IMR-90 (cell line): Measurements from ENCODE around the gene EIF2S2. TPM values are rescaled to one million over a fixed set of nuclear protein-coding genes. Genes with fewer than 3 reads are reported as not detected.
A peak's percentile ranks its signal among the peaks of the same experiment; 100 is the strongest.

Experiments
- ATAC-seq: fragments of 200-7000 bp; cut with Tn5 transposase; 2 replicates; pipeline ENCODE4 v1.9.1; 2020; ENCODE audit warnings: low read depth, mild to moderate bottlenecking, moderate library complexity
- BruUV-seq: library from RNA; stranded (reverse); fragments of 400-500 nt; replicated peaks from 2 replicates; lab custom pipeline; 2021; lab: Mats Ljungman, UMichigan
- CTCF ChIA-PET: fragments of 300-600 bp; formaldehyde crosslinking; extraction: SDS; loops from one replicate; lab custom pipeline; 2021; ENCODE audit warnings: antibody characterized with exemption; lab: Yijun Ruan, JAX
- POLR2A ChIA-PET: fragments of 300-600 bp; sonication (Branson Sonifier 250); formaldehyde crosslinking; loops from one replicate; lab custom pipeline; 2022; ENCODE audit warnings: antibody characterized with exemption; ENCODE audit not compliant: unreplicated experiment; lab: Charles Lee
- DNase-seq: peaks from one replicate; pipeline ENCODE4 v3.0.0; 2013
- H2AFZ ChIP-seq: replicated peaks from 2 replicates; pipeline ENCODE3; 2013; ENCODE audit warnings: low read length, mild to moderate bottlenecking; ENCODE audit not compliant: poor library complexity
- H2AK5ac ChIP-seq: 2 replicates; pipeline ENCODE4 v1.6.1; 2013; ENCODE audit warnings: low read depth, low read length, inconsistent platforms
- H2AK9ac ChIP-seq: replicated peaks from 2 replicates; pipeline ENCODE3; 2013; ENCODE audit warnings: mild to moderate bottlenecking, low read depth, low read length, moderate library complexity; ENCODE audit not compliant: poor library complexity
- H2BK120ac ChIP-seq: 2 replicates; pipeline ENCODE4 v1.6.1; 2013; ENCODE audit warnings: low read depth, low read length, inconsistent platforms
- H2BK15ac ChIP-seq: 3 replicates; pipeline ENCODE4 v1.6.1; 2013; ENCODE audit warnings: low read depth, low read length, inconsistent platforms
- H2BK20ac ChIP-seq: 2 replicates; pipeline ENCODE4 v1.6.1; 2013; ENCODE audit warnings: low read depth, mild to moderate bottlenecking, inconsistent platforms, low read length, moderate library complexity
- H2BK5ac ChIP-seq: 2 replicates; pipeline ENCODE4 v1.6.1; 2013; ENCODE audit warnings: mild to moderate bottlenecking, low read depth, low read length, inconsistent platforms; ENCODE audit not compliant: poor library complexity, severe bottlenecking
- H3K14ac ChIP-seq: replicated peaks from 2 replicates; pipeline ENCODE4 v1.6.1; 2013; ENCODE audit warnings: low read depth, low read length, inconsistent platforms
- H3K18ac ChIP-seq: 2 replicates; pipeline ENCODE4 v1.6.1; 2013; ENCODE audit warnings: low read depth, low read length, control low read depth
- H3K23ac ChIP-seq: 2 replicates; pipeline ENCODE4 v1.6.1; 2013; ENCODE audit warnings: low read depth, low read length, inconsistent platforms
- H3K27ac ChIP-seq: 2 replicates; pipeline ENCODE4 v1.5.1; 2013; ENCODE audit warnings: mild to moderate bottlenecking, control low read depth, low read length; ENCODE audit not compliant: insufficient read depth
- H3K27me3 ChIP-seq: 2 replicates; pipeline ENCODE4 v1.6.1; 2013; ENCODE audit warnings: low read length; ENCODE audit not compliant: control insufficient read depth, insufficient read depth
- H3K36me3 ChIP-seq: 2 replicates; pipeline ENCODE4 v1.6.1; 2013; ENCODE audit warnings: low read length, mixed read lengths; ENCODE audit not compliant: control insufficient read depth, insufficient read depth
- H3K4ac ChIP-seq: 2 replicates; pipeline ENCODE4 v1.6.1; 2013; ENCODE audit warnings: low read depth, low read length, inconsistent platforms
- H3K4me1 ChIP-seq: 2 replicates; pipeline ENCODE4 v1.6.1; 2013; ENCODE audit warnings: low read length, mixed read lengths; ENCODE audit not compliant: control insufficient read depth, insufficient read depth
- H3K4me2 ChIP-seq: 2 replicates; pipeline ENCODE4 v1.6.1; 2013; ENCODE audit warnings: low read depth, mild to moderate bottlenecking, control low read depth, low read length, moderate library complexity
- H3K4me3 ChIP-seq: 2 replicates; pipeline ENCODE4 v1.5.1; 2013; ENCODE audit warnings: low read depth, mild to moderate bottlenecking, control low read depth, low read length, moderate library complexity; ENCODE audit not compliant: insufficient read depth
- H3K56ac ChIP-seq: 2 replicates; pipeline ENCODE4 v1.6.1; 2013; ENCODE audit warnings: low read length, inconsistent platforms; ENCODE audit not compliant: insufficient read depth; ENCODE audit errors: extremely low read depth
- H3K79me1 ChIP-seq, 2 experiments: 2 replicates each; pipeline ENCODE4 v1.6.1; 2013; ENCODE audit warnings: low read length in 2 of 2, inconsistent platforms in 1 of 2, low read depth in 1 of 2
- H3K9ac ChIP-seq: 2 replicates; pipeline ENCODE4 v1.6.1; 2013; ENCODE audit warnings: low read depth, low read length, control low read depth
- H3K9me1 ChIP-seq: 2 replicates; pipeline ENCODE4 v1.6.1; 2013; ENCODE audit warnings: low read length, inconsistent platforms; ENCODE audit not compliant: insufficient read depth
- H3K9me3 ChIP-seq: 2 replicates; pipeline ENCODE4 v1.6.1; 2013; ENCODE audit warnings: low read length; ENCODE audit not compliant: control insufficient read depth, insufficient read depth
- H4K20me1 ChIP-seq: 2 replicates; pipeline ENCODE4 v1.6.1; 2013; ENCODE audit warnings: low read length, inconsistent platforms; ENCODE audit not compliant: insufficient read depth
- H4K5ac ChIP-seq: 2 replicates; pipeline ENCODE4 v1.6.1; 2013; ENCODE audit warnings: mild to moderate bottlenecking, low read depth, low read length, control low read depth
- H4K8ac ChIP-seq, 2 experiments: 2 replicates each; pipeline ENCODE4 v1.6.1; 2013; ENCODE audit warnings: low read depth in 2 of 2, low read length in 2 of 2, control low read depth in 1 of 2, inconsistent platforms in 1 of 2
- H4K91ac ChIP-seq: 2 replicates; pipeline ENCODE4 v1.6.1; 2013; ENCODE audit warnings: low read depth, low read length, inconsistent platforms; ENCODE audit not compliant: insufficient read depth
- CEBPB ChIP-seq: IDR thresholded peaks from 2 replicates; pipeline ENCODE4 v1.6.1; 2012; ENCODE audit warnings: low read depth, low read length, improper control_type of control experiment
- FOS ChIP-seq: fragments of 150-350 bp; IDR thresholded peaks from 2 replicates; pipeline ENCODE4 v1.6.1; 2016; ENCODE audit warnings: low read depth, low read length
- WGBS, 2 experiments: methylation state at CpG; one replicate each; pipeline versions ENCODE4 v1.1.5 to v1.1.7; 2013; ENCODE audit warnings: missing lambda C conversion rate in 2 of 2; ENCODE audit not compliant: insufficient read length in 1 of 2; ENCODE audit errors: extremely low coverage in 2 of 2; 5-methylcytosine and 5-hydroxymethylcytosine counted together
- dilution Hi-C: fragments of 300-500 bp; cut with HindIII; formaldehyde crosslinking; loops from one replicate; pipeline ENCODE4 v1.14.3; 2018; ENCODE audit warnings: low sequenced_read_pairs; ENCODE audit not compliant: unreplicated experiment
- in situ Hi-C: fragments of 300-500 bp; cut with MboI; formaldehyde crosslinking; loops from 3 replicates; pipeline ENCODE4 v1.14.3; 2019; ENCODE audit warnings: low sequenced_read_pairs, inconsistent platforms, mixed read lengths
- intact Hi-C: fragments of 100-400 bp; cut with micrococcal nuclease; formaldehyde crosslinking; loops from 2 replicates; pipeline ENCODE4 v1.10.0; 2022
- polyA plus RNA-seq, 3 experiments: library from polyadenylated mRNA; depleted of rRNA; stranded (reverse); fragments of >200 nt; gene quantifications; 2 replicates each; pipeline ENCODE4 v1.2.3, GENCODE V29; 2012; ENCODE audit warnings: low replicate concordance in 1 of 3
- total RNA-seq: library from RNA; depleted of rRNA; stranded (reverse); fragments of >200 nt; gene quantifications from 2 replicates; pipeline ENCODE4 v1.2.3, GENCODE V29; 2012

The EIF2S2 gene
- total and polyA plus RNA-seq, 2 of the 4 experiments (the other 2 are of a cell fraction) = 61.7 to 66.9 TPM

DNA sequence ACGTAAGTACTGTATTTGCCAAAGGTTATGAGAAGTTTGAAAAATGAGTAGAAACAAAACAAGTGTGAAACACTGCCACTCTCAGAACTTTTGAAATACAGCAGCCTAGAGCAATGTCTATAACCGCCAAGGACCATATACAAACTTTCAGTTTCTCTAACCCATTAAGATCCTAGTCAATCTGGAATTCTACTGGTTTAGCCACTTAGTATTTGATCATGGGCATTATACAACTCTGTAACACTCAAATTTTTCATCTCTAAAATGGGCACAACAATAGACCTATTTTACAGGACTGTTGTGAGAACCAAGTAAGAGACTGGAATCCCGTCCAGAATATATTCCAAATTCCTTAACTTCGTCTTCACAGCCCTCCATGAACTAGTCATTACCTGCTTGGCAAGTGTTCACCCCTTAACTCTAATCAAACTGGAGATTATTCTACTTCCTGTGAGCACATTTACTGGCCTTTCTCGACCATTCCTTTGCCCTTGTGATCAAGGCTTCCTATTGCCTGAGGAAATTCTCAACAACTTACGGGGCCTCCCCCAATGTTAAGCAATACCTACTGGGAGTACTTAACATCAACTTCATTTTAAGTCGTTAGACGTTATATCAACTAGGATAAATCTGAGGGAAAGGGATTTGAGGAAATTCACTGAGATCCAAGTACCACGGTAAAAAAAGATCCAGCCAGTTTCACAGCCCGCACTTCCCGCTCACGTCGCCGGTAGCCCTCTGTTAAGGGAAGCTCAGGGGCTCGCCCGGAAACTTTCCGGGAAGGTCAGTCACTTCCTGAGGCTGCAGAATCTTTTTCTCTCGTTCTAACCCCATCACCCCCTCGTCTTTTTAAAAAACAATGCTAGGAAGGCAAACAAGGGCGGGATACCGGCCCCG, 1.1 kb downstream of the EIF2S2 start:
- H2BK120ac ChIP-seq = 0 out of 2 replicates have a peak overlapping the region, but pooled peaks have one; percentile 30
- 7% methylated on average over 10 of the region's 22 CpGs; no CpG with 5 or more reads in 1 of the 2 experiments for WGBS, 2 experiments
- H2AK5ac ChIP-seq = peak overlapping the region; percentile 77; the same call in 1 of the 2 replicates
- dilution Hi-C loops (no loop called here), intact Hi-C loops (no loop called here), in situ Hi-C loops (no loop called here)
- peaks cover 6% of the 10 kb centered on the region for H3K4me1 ChIP-seq
- no peak for TF ChIP-seq FOS
- peak; percentile 95 for TF ChIP-seq CEBPB
- H3K4ac ChIP-seq = peak overlapping the region; percentile 93
- peaks cover 0 to 43% of the 10 kb centered on the region in 2 experiments; a peak in 2 of 4 replicates for H3K79me1 ChIP-seq
- H4K91ac ChIP-seq = peak overlapping the region; percentile 91
- no peaks in the 10 kb centered on the region for H3K27me3 ChIP-seq
- peak overlapping the region; percentile 95 for H2AFZ ChIP-seq
- H3K23ac ChIP-seq = peak overlapping the region; percentile 57
- H2AK9ac ChIP-seq = peak overlapping the region; percentile 99
- ATAC-seq (no peak), DNase-seq (peak; percentile 71)
- H4K8ac ChIP-seq = peak overlapping the region; percentile 57 to 90; a peak in 3 of 4 replicates
- peak overlapping the region; percentile 85 for H3K56ac ChIP-seq
- POLR2A ChIA-PET = no interaction called here
- no peak overlapping the region for H2BK15ac ChIP-seq
- H3K9me3 ChIP-seq = no peaks in the 10 kb centered on the region
- H3K14ac ChIP-seq = peak overlapping the region; percentile 94
- peak overlapping the region; percentile 90 for H3K9ac ChIP-seq
- H3K18ac ChIP-seq = peak overlapping the region; percentile 36; the same call in 1 of the 2 replicates
- peak overlapping the region; percentile 91 for H3K27ac ChIP-seq
- BruUV-seq = no TSS peak
- H3K9me1 ChIP-seq = peaks cover 14% of the 10 kb centered on the region
- H2BK5ac ChIP-seq = peak overlapping the region; percentile 91
- CTCF ChIA-PET = no interaction called here
- H3K4me3 ChIP-seq = peak overlapping the region; percentile 82
- peak overlapping the region; percentile 23 for H4K5ac ChIP-seq
- no peak overlapping the region for H2BK20ac ChIP-seq
- H3K36me3 ChIP-seq = peaks cover 8% of the 10 kb centered on the region
- peaks cover 57% of the 10 kb centered on the region for H4K20me1 ChIP-seq
- peak overlapping the region; percentile 87 for H3K4me2 ChIP-seq
